GM18517 (cell line): ENCODE data around the gene SERINC3.

ENCODE experiments used
- ATAC-seq: cut with Tn5 transposase; IDR thresholded peaks from one replicate; pipeline ENCODE4 v1.9.1; 2021; ENCODE audit warnings: mild to moderate bottlenecking, moderate library complexity; ENCODE audit not compliant: unreplicated experiment

The SERINC3 gene

GRCh38 chr20:44468044-44468782 lies 53.7 kb downstream of the SERINC3 start:
- no peak for ATAC-seq

GRCh38 chr20:44467289-44467883 lies 54.5 kb downstream of the SERINC3 start:
- no peak for ATAC-seq

GRCh38 chr20:44465001-44465560 lies 56.8 kb downstream of the SERINC3 start:
- ATAC-seq = no peak

- no peak for ATAC-seq
These were observed 57.4 kb downstream of the SERINC3 start for GRCh38 chr20:44464514-44464913.

- no peak for ATAC-seq
These were observed 58.4 kb downstream of the SERINC3 start for GRCh38 chr20:44463466-44463865.

- no peak for ATAC-seq
These were observed 60.1 kb downstream of the SERINC3 start for GRCh38 chr20:44461803-44462174.

GRCh38 chr20:44461142-44461802 lies 60.6 kb downstream of the SERINC3 start:
- no peak for ATAC-seq

GRCh38 chr20:44460795-44461141 lies 61.1 kb downstream of the SERINC3 start:
- no peak for ATAC-seq

GRCh38 chr20:44459271-44459670 lies 62.6 kb downstream of the SERINC3 start:
- no peak for ATAC-seq

GRCh38 chr20:44457016-44457415 lies 64.9 kb downstream of the SERINC3 start:
- ATAC-seq = no peak

GRCh38 chr20:44456611-44457010 lies 65.3 kb downstream of the SERINC3 start:
- no peak for ATAC-seq

- ATAC-seq = no peak
These were observed 66.7 kb downstream of the SERINC3 start for GRCh38 chr20:44455126-44455525.

- no peak for ATAC-seq
These were observed 67.4 kb downstream of the SERINC3 start for GRCh38 chr20:44454306-44454963.

- no peak for ATAC-seq
These were observed 70.9 kb downstream of the SERINC3 start for GRCh38 chr20:44450903-44451450.

- ATAC-seq = no peak
These were observed 71.5 kb downstream of the SERINC3 start for GRCh38 chr20:44450281-44450889.

- ATAC-seq = no peak
These were observed 72.0 kb downstream of the SERINC3 start for GRCh38 chr20:44449864-44450263.

GRCh38 chr20:44448753-44449546 lies 72.9 kb downstream of the SERINC3 start:
- ATAC-seq = no peak

- no peak for ATAC-seq
These were observed 73.9 kb downstream of the SERINC3 start for GRCh38 chr20:44447827-44448419.
